GM21447 (cell line): ENCODE measurements around the gene ZDHHC24.
"Not testable (repeated sequence)": the region's sequence is repeated elsewhere in the genome, so short reads cannot be mapped to it uniquely, and the experiment has no call there.

Source experiments
- ATAC-seq: cut with Tn5 transposase; IDR thresholded peaks from one replicate; pipeline ENCODE4 v1.9.1; 2021; ENCODE audit not compliant: unreplicated experiment

Gene ZDHHC24, protein sequence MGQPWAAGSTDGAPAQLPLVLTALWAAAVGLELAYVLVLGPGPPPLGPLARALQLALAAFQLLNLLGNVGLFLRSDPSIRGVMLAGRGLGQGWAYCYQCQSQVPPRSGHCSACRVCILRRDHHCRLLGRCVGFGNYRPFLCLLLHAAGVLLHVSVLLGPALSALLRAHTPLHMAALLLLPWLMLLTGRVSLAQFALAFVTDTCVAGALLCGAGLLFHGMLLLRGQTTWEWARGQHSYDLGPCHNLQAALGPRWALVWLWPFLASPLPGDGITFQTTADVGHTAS

DNA sequence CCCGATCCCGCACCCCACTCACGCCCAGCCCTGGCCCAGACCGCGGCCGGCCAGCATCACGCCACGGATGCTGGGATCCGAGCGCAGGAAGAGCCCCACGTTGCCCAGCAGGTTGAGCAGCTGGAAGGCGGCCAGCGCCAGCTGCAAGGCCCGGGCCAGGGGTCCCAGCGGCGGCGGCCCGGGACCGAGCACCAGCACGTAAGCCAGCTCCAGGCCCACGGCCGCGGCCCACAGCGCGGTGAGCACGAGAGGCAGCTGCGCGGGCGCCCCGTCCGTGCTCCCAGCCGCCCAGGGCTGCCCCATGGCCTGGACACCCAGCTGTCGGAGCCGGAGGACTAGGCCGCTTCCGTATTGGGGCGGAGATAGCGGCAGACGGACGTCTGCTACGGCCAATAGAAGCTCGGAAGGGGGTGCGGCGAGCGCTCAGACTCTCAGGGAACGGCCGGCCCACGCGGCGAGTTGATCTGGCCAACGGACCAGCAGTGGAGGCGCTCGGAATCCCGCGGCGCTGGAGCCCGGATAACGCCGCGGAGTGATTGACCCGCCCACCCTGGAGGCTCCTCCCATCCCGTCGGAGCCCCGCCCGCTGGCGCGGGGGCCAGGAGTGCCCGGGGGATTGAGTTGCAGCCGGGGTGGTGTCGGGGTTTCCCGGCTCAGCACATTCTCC is at the start of gene ZDHHC24:
TSS of gene ZDHHC24 (minus strand) at position 348 of the 667 bp plus-strand sequence. CDS start at position 303, 45 bp downstream.
- peak; percentile 88 for ATAC-seq

DNA sequence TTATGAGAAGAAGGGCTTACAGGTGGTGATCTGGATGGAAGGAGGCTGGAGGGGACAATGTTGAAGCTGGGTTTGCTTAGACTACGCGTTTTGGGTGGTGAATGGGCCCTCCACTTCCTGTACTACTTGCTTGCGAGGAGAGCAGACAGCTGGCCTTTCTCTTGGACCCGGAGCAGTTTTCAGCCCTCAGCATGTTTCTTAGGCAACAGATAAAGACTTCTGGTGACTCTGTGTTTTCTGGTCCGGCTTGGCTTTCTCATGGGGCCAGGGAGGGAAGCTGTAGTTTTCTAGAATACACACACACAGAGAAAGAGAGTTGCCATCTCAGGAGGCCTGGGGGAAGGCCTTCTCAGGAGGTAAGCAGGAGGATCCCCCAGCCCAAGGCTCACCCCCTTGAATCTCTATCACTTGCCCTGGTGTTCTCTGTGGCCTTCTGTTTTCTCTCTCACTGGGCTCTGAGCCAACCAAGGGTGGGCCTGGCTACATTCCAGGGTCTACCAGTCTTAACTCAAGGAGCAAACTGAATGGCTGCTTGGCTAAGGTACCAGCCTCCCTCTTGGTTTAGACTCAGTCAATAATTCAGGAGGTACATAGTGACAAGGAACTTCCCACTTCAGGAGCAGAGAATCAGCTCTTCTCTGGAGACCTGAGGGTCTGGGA is 49.5 kb upstream of the ZDHHC24 start:
- no peak for ATAC-seq

DNA sequence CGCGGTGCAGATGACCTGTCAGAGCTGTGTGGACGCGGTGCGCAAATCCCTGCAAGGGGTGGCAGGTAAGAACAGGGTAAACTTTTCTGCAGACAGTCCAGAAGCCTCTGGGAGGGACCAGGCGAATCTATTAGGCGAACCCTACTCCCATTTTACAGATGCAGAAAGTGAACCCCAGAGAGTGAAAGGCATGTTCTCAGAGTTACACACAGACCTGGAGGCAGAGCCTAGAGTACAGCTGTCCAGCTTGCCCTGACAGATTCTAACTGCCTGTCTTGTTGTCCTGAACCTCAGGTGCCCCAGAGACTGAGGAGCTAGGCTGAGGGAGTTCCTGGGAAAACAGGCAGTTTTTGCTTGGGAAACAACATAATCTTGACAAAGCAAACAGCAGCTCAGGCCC is 47.8 kb upstream of the ZDHHC24 start:
- ATAC-seq = no peak

DNA sequence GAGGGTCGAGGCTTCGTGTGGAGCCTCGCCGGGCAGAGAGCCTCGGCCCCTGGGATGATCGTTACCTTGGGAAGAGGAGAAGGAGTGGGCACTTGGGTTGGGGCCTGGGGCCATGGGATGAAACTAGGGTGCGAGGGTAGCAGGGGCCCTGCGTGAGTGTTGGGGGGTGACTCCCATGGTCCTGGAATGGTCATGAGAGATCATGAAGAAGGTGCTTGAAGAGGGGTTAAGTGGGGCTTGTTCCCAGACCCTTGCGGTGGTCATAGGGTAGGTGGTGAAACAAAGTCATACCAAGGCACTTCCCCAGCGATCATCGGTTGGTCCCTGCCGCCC is 47.4 kb upstream of the ZDHHC24 start:
- no peak for ATAC-seq

DNA sequence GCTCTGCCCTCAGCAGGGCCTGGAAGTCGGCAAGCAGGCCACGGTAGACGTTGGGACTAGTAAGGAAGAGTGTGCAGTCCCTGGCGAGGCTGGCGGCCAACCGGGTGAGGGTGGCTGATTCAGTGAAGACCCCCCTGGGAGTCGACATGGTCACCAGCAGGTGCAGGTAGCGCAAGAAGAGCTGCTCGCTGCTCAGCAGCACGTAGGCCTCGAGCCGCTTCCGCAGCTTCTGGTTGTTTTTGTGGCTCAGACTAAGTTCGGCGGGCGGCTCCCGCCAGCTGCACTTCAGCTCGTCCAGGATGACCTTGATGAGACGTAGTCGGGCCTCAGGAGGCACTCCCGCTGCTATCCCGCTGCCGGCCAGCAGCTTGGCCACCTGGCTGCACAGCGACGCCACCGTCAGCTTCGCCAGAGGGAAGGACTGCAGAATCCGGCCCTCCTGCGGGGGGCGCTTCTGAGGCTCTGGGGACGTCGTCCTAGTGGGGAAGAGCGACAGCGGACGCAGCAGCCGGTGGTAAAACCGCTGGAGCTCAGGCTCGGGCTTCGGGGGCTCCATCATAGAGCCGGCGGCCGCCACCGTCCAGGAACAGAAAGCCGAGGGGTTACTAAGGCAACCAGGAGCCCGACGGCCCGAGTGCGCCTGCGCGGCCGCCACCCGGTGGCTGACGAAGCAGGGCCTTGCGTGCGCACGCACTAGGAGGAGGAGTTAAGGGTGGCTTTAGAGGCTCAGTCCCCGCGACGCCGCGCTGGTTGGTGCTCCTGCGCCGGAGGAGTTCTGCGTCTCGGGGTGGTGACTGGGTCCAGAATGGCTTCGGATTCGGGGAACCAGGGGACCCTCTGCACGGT is 46.8 kb upstream of the ZDHHC24 start, which contains the start of the genes CCDC87 and CCS:
TSS of gene CCDC87 (minus strand) at position 607 of the 846 bp plus-strand sequence. CDS start at position 559, 48 bp downstream.
TSS of gene CCS (plus strand) at position 729 of the 846 bp plus-strand sequence. CDS start at position 806, 77 bp downstream.
- ATAC-seq = peak; percentile 87

DNA sequence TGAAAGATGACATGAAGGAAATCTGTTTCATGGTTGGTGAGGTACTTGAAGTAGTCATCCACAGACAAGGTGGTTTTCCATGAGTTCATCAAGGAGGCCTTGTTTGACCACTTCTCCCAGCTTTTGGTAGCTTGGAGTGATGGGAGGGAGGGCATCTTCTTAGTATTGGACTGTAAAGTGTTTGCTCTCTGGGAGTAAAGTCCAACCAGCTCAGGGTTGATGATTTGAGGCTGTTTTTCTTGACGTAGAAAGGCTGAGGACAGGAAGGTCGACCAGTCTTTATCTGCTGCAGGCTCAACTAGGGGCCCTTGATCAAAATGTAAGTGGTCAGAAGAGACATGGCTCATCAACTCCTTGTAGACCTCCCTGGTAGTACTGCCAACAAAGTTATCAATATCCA is 45.3 kb upstream of the ZDHHC24 start:
- no peak for ATAC-seq

DNA sequence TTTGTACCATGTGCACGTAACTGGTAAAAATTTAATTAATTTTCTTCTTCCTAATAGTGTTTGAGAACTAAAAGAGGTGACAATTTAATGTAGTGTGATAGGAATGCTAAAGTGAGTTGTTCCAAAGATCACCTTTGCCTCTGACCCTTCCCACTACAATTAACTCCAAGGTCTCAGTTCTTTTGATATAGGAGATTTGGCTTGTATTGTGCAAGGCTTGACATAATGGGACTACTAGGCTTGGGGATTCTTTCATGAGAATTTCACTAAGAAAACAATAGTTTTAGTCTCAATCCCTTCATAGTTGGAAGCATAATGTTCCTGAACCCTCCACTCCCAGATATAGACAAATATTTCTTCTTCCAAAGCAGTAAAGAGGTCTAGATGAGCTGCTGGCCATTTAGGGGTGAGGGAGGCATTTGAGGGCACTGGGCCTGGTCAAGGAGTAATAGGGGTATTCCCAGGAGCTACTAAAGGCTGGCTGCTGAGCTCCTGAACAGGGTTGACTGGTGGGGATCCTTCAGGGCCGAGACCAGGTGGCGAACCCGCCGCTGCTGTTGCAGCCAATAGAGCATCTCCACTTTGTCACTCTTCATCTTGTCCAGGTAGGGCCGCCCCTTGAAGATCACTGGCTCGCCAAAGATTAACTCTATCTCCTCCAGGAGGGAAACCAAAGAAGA is 44.3 kb upstream of the ZDHHC24 start:
- ATAC-seq = no peak

DNA sequence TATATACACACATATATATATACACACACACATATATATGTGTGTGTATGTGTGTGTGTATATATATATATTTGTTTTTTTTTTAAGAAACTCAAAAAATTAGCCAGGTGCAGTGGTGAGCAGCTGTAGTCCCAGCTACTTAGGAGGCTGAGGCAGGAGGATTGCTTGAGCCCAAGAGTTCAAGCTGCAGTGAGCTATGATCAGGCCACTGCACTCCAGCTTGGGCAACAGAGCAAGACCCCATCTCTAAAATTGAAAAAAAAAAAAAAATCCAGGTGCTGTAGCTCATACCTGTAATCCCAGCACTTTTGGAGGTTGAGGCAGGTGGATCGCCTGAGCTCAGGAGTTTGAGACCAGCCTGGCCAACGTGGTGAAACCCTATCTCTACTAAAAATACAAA is 43.5 kb upstream of the ZDHHC24 start:
- not testable (repeated sequence) for ATAC-seq

DNA sequence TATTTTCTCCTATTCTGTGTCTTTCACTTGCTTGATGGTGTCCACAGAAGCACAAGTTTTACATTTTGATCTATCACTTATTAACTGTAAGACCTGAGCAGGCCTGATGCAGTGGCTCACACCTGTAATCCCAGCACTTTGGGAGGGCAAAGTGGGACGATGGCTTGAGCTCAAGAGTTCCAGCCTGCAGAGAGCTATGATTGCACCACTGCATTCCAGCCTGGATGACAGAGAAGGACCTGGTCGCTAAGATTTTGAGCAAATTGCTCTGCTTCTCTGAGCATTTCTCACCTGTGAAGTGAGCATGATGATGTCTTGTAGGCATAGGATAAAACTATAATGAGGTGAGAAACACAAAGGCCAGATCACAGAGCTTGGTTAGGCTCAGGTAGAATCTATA is 40.3 kb upstream of the ZDHHC24 start:
- ATAC-seq = no peak

DNA sequence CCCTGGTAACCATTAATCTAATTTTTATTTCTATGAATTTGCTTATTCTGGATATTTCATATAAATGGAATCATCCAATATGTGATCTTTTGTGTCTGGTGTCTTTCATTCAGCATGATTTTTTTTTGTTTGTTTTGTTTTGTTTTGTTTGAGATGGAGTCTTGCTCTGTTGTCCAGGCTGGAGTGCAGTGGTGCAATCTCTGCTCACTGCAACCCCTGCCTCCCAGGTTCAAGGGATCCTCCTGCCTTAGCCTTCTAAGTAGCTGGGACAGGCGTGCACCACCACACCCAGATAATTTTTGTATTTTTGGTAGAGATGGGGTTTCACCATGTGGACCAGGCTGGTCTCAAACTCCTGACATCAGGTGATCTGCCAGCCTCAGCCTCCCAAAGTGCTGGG is 39.6 kb upstream of the ZDHHC24 start:
- not testable (repeated sequence) for ATAC-seq

DNA sequence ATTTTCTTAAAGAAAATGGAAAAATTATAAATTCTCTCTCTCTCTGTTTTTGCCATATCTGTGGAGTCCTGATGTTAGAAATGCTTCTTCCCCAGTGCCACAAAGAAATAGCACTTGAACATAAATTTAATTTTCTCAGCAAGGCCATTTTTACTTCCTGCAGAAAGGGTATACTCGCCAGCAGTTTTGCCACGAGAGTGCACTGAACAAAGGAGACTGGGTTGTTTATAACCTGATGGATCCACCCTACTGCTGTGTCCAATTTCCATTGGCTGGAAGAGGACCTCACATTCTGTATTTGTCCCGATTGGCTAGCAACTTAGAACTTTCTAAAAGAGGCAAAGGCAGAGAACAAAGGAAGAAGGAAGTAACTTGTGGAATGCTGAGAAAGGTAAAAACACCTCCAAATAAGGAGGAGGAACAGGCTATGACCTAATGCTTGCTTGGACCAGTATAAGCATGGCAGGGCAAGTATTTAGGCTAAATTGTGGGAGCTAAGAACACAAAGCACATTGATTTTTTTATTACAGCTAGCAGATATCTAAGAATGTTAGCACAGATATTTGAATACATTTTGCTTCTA is 36.8 kb upstream of the ZDHHC24 start:
- not testable (repeated sequence) for ATAC-seq

DNA sequence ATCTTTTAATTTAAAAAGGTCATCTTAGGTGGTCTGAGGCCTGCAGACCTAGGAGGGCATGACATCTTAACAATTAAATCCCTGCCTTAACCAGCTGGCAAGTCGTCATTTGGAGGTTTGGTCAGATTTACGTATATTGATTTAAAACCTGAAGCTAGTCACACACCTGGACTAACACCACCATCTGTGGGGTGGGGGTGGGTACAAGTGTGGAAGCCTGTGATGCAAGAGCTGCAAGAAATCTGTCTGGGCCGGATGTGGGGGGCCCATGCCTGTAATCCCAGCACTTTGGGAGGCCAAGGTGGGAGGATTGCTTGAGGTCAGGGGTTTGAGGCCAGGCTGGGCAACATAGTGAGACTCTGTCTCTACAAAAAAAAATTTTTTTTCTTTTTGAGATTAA is 35.4 kb upstream of the ZDHHC24 start:
- no peak for ATAC-seq

DNA sequence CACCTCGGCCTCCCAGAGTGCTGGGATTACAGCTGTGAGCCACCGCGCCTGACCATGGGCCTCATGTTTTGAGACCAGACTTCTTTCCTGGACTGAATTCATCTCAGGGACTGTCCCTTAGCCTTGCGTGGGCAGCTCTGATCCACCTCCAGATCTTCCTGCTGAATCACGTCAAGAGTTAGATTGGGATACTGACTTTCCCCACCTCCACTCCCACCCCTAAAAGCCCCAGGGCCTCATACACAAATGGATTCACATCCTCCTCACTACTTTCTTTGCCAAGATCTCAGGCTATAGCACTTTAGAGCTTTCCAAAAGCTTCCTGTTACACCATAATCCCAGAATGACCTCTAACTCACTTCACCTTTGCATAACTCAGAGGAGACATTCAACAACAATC is 35.0 kb upstream of the ZDHHC24 start:
- no peak for ATAC-seq

DNA sequence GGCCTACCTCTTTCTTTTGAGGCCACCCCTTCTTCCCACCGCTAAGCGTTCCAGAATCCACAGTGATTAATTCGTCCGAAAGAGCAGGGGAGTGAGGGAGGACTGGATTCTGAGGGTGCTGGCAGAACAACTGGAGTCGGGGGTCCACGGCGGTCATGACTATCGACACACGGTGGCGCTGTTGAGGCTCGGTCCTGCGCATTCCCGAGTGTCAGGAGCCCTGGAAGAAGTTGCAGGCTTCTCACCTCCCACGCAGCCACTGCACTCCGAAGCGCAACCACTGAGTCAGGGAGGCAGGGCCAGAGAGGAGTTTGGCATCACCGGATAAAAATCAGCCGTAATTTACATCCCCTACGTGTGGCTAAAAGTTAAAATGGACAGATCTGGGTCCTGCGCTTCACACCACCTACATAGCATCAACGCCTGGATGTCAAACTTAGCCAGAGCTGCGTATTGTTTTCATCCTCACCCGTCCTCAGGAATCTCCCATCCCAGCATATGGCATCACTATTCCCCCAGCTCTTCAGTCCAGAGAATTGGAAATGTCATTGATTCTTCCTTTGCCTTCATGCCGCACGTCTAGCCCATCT is 33.3 kb upstream of the ZDHHC24 start:
- ATAC-seq = no peak

DNA sequence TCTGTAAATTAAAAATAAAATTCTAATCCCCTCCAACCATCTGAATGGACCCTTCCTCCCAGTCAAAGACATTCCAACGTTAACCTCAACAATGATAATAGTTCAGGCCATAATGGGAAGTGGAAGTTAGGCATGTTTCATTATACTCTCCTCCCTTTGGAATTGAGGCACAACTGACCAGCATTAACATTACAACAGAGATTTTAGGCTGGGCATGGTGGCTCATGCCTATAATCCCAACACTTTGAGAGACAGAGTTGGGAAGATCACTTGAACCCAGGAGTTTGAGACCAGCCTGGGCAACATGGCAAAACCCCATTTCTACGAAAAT is 25.0 kb upstream of the ZDHHC24 start:
- no peak for ATAC-seq

DNA sequence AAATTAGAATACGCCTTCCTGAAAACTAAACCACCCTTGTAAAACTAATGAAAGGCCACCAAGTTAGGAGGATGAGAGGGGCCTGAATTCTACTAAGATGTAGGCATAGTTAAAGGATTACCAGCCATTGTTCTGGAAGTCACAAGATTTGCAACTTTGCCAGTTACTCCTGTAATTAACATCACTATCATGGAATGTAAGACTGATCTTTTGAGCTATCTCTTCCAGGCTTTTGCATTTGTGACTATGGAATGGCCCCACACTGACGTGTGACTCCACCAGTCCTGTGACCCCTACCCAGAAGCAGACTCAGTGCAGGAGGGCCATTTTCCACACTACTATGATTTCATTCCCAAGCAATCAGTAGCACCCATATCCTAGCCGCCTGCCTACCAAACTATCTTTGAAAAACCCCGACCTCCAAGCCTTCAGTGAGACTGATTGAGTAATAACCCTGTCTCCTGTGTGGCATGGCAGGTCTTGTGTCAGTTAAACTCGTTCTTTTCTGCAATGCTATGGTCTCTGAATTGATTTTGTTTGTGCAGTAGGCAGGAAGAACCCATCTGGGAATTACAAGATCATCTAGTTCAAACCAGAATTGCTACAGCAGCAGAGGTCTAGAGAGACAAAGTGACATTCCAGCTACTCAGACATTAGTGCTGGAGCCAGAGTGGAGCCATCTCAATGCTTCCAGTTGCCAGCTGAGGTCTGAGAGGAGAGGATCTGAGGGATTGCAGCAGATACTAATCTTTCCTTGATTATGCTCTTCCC is 24.4 kb upstream of the ZDHHC24 start:
- ATAC-seq = no peak

DNA sequence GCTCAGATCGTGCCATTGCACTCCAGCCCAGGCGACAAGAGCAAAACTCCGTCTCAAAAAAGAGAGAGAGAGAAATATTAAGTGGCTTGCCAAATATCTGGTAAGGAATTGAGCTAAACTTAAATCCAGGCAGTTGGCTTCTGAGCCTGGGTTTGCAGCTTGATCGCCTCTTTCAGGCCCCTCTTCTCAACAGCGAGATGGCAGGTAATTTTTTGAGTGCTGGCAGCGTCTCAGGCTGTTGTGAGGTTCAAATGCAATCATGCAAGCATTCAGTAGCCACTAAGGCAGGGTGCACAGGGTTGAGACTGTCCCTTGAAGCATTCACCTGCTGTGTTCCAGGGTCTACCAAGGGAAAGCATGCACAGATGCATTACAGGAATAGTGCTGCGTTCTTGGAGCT is 23.2 kb upstream of the ZDHHC24 start:
- ATAC-seq = no peak

DNA sequence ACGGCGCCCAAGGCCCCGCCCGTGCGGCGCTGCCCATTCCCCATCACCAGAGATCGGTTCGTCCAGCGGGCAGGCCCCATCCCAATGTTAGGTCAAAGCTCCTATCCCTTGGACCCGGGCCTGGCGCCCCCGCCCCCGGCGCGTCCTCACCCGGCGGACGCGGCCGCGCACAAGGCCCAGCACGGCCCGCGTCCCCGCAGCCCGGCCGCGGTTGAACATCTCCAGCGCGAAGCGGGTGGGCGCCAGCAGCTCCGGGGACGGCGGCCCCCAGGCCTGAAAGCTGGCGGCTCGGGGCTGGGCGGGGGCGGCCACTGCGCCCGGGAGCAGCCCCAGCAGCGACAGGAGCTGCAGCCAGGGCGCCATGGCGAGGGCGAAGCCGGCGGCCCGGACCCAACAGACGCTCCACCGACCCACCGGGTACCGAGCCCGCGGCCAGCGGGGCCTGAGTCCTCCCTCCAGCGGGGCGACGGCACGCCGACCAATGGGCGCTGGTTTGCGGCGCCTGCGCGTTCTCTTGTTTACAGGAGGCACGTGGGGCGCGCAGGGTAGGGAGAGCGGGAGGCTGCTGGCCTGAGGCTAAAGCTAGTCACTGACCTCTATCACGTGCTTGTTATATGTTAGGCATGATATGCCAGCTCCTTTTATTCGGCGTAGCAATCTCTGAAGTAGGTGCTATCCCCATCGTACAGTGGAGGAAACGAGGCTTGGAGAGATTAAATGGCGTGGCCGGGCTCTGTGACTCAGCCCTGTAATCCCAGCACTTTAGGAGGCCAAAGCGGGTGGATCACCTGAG is 22.5 kb upstream of the ZDHHC24 start, which contains the start of gene CTSF:
TSS of gene CTSF (minus strand) at position 483 of the 793 bp plus-strand sequence. CDS start at position 363, 120 bp downstream.
- ATAC-seq = no peak
